Epidermal melanocyte (primary cell): ENCODE measurements around the gene ST6GALNAC1.
A peak's percentile ranks its signal among the peaks of the same experiment; 100 is the strongest.

Source experiments
- DNase-seq: peaks from one replicate; pipeline ENCODE4 v3.0.0; 2011; ENCODE audit warnings: low spot score; ENCODE audit not compliant: insufficient read length

Gene ST6GALNAC1

DNA sequence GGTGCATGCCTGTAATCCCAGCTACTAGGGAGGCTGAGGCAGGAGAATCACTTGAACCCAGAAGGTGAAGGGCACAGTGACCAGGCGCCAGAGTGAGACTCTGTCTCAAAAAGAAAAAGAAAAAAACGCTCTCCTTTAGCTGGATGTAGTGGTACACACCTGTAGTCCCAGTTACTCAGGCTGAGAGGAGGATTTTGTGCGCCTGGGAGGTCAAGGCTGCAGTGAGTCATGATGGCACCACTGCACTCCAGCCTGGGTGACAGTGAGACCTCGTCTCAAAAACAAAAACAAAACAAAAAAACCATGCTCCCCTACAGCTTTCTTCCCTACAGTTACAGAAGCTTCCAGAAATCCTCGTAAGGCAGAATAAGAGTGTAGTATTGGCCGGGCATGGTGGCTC is 33.1 kb upstream of the ST6GALNAC1 start:
- no peak for DNase-seq

DNA sequence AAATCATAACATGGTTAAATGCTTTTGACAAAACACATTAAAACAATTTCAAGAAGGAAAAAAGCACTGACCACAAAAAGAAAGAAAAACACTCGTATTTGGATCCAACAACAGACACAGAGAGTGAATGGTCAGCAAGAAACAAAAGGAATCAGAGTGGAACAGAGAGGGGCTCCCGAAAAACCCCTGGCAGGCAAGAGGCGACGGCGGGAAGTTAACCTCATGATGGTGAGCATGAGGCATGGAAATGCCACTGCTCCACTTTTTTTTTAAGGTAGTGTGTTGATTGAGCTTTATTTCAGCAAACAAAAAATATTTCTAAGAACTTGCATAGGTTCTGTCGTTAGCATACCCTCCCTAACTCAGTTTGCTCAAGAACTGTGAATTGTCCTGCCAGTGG is 32.1 kb upstream of the ST6GALNAC1 start:
- DNase-seq, result no peak

DNA sequence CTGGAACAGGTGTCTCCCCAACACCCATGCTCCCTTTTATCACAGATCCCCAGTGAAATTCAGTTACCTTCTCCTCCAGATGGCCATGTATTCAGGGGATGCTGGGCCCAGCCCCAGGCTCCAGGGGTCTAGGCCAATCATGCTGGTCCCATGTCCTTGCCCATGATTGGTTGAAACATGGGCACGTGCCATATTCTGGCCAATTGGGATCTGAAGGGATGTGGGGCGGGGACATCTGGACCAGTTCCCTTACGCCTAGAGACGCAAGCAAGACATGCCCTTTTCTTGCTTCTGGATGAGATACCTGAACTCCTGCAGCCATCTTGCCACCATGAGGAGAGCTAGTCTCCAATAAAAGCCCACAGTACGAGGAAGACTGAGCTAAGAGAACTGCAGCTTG is 31.0 kb upstream of the ST6GALNAC1 start:
- no peak for DNase-seq

DNA sequence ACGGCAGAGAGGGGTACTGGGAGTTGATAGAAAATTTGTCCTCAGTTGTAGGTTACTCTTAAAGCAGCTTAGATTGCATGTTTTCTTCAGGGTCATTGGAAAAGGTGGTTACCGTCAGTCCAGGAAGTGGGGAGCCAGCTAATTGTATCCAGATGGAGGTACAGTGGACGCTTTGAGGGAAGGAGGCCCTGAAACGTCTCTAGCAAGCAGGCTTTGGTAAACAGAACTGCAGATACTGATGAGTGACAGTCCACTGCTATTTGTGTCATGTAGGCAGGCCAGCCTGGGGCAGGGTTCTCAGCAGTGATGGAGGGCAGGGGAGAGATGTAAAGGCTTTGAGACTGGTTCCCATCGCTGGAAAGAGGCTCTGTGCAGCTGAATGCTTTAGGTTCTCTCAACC is 30.2 kb upstream of the ST6GALNAC1 start:
- no peak for DNase-seq

DNA sequence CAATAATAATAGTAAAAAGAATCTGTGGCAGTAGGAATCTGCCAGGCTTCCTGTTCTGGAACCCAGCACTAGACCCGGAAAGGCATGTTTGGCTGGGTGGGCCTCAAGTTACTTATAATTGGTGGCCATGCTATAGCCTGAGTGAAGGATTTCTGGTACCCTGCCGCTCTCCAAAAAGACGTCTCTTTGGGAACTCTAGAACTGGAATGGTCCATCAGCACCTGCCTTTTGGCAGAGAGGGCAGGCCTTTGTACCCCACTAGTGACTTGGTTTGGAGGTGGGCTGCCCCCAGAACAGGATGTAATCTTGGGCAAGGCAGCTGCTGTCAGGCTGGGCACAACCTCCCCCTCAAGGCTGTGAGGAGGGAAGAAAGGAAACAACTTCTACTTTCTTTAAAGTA is 29.3 kb upstream of the ST6GALNAC1 start:
- DNase-seq, result no peak

DNA sequence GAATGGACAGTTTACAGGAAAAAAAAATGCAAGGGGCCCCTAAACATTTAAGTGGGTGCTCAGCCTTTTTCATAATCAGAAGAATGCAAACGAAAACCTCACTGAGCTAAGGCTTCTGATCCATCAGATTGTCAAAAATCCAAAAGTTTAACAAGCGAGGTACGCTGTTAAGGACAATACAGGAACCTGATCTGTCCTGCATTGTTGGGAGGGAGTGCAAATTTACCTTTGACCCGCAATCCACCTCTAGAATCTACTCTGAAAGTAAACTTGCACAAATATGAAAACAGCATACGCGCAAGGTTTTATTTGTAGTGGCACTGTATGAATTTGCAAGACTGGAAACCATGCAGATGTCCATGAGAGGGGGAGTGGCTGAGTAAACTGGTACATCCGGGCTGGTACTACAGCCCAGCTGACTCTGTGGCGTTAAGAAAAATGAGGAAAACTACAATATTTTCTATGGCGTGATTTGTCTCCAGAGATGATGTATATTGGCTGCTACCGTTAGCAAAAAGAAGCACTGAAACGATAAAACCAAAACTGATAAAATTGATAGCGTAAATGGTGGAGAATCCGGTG is 28.8 kb upstream of the ST6GALNAC1 start:
- DNase-seq, result no peak

DNA sequence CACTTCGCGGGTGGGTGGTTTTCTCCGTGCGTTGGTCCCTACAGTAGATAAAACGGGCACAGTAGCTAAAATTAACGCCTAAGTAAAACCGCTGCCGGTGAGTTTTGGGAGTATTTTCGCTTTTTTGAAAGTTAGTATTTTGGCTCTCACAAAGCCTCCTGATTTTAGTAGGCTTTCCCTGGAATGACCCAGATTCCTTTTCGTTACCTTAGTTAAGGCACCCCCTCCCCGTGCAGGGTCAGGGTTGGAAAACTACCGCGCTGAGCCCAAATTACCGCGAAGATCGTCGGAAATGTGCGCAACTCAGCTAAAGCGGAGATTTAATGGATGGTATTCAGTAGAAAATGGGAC is 28.3 kb upstream of the ST6GALNAC1 start:
- DNase-seq, result no peak

DNA sequence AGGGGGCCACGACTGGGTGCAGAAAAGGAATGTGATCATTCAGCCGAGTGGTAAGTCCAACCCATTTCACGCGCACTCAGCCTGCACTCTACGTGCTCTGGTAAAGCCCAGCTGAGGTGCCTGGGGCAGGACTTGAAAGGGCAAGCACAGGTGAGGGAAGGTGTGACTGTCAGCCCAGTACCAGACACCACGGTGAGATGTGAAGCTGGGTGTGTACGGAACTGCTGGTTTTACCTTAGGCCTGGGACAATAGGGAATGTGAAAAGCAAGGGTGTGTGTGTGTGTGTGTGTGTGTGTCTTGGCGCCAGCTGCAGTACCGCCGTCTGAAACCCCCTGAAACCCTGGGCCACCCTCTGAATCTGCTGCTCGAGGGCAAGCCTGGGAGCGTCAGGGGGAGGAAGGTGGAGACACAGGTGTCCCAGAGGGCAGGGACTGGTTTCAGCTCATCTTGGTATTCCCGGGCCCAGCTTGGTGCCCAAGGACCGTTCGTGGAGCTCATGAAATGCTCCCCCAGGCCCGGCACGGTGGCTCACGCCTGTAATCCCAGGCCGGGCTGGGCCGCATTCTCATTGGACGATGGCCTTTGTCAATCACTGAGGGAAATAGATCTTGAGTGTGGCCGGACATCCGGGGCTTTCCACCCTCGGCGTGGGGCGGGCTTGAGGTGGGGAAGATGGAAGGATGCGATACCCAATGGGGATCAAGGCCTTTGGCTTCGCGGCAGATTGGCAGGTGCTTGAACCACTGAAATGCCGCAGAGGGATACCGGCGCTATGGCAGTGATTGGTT is 27.8 kb upstream of the ST6GALNAC1 start:
- peak; percentile 100 for DNase-seq

DNA sequence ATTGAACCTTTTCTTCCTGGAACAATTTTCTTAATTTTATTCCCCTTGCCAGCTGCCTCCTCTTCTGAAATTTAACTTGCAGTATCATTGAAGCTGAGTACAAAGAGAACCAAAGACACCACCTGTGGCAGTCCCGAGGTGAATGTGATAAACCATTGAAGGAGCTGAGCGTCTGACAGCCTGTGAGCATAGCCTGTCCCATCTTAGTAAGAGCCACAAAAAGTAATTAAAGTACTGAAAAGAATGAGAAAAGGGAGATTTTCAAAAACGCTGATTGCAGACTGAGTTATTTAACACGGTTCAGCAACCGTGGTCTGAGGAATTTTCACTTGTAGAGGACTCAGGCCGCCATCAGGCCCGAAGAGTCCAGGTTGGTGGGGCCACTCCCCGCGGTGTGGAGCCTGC is 27.2 kb upstream of the ST6GALNAC1 start:
- DNase-seq, result no peak

DNA sequence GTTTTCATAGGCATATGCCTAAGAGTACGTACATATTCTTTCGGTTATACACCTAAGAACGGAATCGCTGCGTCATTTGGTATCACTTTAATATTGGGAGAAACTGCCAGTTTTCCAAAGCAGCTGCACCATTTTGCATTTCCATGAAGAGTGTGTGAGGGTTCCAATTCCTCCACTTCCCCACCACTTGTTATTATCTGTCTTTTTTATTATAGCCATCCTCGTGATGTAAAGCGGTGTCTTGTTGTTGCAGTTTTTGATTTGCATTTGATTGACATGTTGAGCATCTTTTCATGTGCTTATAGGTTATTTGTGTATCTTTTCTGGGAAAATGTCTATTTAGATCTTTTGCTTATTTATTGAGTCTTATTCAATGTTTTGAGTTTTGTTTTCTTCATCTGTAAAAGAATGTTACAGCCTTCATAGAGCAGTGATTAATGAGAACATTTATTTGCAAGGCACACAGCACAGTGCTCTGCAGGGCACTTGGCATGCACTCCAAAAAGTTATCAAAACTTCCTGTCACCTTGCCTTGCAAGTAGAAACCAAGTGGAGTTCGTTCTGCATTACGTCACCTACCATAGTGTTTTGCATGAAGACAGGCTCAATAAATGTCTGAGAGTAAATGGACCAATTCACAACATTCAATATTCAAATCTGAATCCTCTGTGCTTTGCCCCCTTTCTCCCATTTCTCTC is 26.6 kb upstream of the ST6GALNAC1 start:
- DNase-seq, result no peak

DNA sequence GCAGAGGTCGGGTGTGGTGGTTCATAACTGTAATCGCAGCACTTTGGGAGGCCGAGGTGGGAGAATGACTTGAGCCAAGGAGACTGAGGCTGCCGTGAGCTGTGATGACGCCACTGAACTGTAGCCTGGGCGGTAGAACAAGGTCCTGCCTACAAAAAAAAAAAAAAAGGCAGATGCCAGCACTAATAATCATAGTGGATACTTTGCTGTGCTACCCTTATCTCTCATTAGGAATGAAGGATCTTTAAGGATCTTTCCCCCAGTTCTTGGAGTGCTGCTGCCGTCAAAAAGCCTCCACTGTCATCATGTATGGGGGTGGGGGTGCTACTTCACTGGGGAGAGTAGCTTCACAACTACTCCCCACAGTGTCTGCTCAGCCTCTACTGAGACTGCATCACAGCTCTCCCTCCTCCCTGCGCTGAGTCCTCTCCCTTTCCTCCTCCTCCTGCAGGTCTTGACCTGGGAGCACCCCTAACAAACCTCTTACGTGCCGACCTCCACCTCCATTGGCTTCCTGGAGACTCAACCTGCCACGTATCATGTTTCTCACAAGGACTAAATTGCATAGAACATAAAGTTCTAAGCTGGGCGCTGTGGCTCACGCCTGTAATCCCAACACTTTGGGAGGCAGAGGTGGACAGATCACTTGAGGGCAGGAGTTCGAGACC is 24.4 kb upstream of the ST6GALNAC1 start:
- DNase-seq, result no peak

DNA sequence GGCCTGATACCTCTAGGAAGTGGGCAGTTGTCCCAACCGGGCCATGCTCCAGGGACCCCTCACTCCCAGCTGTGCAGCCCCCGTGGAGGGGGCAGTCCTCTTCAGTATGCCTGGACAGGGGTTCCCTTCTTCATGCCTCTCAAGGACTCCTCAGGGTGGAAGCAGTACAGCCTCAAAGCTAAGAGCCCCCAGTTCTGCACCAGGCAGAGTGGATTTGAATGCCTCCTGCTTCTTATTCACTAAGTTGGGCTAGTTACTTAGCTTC is 23.9 kb upstream of the ST6GALNAC1 start:
- DNase-seq, result no peak

DNA sequence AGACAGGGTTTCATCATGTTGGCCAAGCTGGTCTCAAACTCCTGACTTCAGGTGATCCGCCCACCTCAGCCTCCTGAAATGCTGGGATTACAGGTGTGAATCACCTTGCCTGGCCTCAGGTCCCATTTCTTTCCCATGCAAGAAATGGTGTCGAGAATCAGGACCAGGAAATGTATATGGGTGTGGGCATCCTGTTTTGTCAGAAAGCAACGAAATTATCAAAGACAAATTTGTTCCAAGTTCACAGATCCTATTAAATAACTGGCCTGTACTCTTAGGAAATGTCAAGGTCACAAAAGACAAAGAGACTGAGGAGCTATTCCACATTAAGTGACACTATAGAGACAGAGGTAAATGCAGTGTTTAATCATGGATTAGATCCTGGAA is 17.1 kb upstream of the ST6GALNAC1 start:
- DNase-seq, result no peak

DNA sequence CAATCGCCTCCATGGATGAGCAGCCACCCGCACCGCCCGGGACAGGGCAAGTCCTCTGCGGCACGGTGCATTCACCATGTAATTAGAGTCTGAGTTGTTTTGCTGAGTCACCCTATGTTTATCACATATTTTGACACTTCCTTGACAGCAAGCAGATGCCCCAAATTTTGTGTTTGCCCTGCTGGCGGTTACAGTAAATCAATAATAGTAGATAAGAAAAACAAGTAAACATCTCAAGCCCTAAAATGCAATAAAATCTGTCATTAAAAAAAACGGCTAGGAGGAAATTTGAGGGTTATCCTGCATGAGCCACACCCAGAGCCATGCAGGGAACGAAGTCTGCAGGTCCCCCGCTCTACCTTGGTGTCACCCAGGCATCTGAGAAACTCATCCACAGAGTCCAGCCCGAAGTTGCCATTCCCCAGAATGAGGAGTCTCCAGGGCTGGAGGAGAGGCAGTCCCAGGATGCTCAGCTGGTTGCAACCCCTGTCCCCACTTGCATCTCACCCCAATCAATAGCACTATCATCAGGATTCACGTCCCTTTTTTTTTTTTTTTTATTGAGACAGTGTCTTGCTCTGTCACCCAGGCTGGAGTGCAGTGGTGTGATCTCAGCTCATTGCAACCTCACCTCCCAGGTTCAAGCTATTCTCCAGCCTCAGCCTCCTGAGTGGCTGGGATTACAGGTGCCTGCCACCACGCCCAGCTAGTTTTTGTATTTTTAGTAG is 16.5 kb upstream of the ST6GALNAC1 start:
- DNase-seq, result no peak

DNA sequence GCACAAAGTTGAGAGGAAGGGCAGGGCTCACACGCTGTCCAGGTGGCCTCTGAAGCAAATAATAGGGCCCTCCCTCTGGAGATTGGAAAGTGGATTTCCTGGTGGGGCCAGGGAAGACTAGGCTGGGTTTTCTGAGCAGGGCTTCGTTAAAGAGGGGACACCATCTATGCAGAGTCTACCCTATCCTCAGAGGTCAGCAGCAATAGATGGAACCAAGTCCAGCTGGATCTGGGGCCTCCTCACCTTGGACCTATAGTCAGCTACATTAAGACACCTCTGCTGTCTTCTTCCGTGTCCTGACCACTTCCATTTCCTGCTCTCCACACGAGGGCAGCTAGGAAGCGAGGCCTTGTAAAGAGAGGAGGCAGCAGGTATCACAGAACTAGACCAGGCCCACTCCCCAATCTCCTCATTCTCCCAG is 14.7 kb upstream of the ST6GALNAC1 start:
- no peak for DNase-seq

DNA sequence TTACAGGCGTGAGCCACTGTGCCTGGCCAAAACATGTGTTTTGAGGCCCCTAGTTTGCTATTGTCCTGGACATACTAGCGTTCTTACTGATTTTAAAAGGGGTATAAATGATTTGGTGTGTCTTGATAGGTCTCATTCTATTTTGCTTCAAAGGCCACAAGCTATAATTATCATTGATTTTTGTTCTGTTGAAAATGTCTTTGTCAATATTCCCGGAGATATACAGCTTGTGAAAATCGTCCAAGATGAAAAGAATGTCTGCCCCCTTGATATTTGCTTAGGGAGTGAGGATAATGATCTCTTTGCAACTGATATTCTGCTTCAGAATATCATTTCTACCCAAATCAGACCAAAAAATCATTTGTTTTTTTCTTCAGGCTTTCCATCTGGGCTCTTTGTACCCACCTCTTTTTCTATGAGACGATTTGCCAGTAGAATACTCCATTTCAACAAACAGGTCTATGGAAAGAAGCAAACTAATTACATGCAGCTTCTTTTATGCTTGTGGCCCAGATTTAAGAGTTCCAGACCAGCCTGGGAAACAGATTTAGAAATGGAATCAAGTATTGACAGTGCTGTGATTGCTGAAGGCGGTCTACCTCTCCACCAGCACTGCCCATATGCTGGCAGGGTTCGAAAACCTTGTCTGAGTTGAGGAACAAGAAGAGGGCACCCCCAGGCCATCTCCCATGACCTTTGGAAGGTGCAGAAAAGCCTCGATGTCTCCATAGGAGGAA is 14.1 kb upstream of the ST6GALNAC1 start:
- DNase-seq, result no peak

DNA sequence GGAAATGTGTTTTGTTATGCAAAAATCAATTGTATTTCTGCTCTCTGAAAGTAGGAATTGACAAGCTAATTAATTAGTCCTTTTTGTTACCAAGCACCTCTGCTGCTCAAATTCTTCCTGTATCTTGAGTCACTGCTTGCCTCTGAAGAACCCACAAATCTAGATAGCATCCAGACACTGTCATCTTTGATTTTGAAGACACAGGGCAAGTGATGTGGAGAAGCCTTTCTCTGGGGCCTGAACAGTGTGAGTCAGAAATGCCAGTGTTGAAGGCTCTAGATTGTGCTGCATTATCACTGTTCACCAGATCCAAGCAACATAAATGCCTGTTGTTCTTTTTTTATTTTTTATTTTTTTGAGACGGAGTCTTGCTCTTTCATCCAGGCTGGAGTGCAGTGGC is 10.9 kb upstream of the ST6GALNAC1 start:
- DNase-seq, result no peak

DNA sequence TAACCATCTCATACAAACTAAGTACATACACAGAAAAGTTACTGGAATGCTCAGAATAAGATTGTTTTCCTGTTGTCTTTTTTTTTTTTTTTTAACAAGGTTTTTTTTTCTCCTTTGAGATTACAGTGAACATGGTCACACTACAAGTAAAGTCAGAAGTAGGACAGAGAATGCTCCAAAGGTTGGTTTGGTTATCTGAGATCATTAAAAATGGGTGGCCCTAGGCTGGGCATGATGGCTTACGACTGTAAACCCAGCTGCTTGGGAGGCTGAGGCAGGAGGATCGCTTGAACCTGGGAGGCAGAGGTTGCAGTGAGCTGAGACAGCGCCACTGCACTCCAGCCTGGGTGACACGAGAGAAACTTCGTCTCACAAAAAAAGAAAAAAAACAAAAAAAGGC is 6.9 kb upstream of the ST6GALNAC1 start:
- no peak for DNase-seq

DNA sequence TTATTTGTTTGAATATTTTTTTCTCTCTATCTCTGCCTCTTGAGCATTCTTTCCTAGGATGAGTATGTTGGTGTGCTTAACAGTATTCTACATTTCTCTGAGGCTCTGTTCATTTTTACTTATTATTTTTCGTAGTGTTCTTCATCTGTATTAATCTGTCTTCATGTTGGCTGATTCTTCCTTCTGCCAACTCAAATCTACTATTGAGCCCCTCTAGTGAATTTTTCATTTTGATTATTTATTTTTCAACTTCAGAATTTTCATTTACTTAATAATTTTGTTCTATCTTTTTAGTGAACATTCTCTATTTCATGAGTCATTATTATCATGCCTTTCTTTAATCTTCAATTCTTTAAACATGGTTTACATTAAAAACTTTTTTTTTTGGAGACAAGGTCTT is 3.2 kb upstream of the ST6GALNAC1 start:
- DNase-seq, result no peak

DNA sequence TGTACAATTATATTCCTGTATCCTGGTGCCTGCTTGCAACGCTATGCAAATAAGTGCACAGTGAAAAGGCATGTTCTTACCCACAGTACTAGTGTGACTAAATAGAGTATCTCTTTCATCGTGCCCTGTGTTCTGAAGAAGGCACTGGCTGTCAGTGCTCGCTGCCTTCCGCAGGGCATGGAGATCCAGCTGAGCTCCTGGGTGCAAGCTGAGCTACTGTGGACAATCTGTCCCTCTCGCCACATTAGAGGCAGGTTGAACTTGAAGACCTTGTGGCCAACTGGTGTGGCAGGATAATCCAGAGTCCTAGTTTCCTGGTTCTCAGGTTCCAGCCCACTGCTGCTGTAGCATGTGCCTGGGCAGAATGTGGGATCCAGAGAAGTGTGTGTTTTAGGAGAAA is 1.9 kb upstream of the ST6GALNAC1 start:
- DNase-seq, result no peak

DNA sequence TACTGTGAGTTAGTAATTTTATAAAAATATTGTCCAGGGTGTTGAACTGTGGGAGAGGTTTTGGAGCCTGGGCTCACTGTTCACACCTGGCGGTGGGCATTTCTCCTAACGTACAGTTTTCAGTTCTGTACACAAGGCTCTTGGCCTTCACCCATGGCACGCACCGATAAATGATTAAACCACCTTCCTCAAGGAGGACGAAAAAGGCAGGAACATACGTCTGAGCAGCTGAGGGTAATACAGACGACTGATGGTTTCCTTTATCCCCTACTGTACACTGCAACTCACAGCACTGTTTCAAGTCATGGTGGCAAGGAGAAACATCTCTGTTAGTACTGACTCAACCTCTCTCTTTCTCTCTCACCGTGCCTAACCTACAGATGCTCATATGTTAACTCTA is 1.4 kb upstream of the ST6GALNAC1 start:
- DNase-seq, result no peak
